SW 1271 (cell line): ENCODE results near the gene EMC6.

ENCODE experiments used
- DNase-seq, 2 experiments: peaks; one replicate each; lab custom pipeline; 2025; lab: John Stamatoyannopoulos, UW

The EMC6 gene

DNA sequence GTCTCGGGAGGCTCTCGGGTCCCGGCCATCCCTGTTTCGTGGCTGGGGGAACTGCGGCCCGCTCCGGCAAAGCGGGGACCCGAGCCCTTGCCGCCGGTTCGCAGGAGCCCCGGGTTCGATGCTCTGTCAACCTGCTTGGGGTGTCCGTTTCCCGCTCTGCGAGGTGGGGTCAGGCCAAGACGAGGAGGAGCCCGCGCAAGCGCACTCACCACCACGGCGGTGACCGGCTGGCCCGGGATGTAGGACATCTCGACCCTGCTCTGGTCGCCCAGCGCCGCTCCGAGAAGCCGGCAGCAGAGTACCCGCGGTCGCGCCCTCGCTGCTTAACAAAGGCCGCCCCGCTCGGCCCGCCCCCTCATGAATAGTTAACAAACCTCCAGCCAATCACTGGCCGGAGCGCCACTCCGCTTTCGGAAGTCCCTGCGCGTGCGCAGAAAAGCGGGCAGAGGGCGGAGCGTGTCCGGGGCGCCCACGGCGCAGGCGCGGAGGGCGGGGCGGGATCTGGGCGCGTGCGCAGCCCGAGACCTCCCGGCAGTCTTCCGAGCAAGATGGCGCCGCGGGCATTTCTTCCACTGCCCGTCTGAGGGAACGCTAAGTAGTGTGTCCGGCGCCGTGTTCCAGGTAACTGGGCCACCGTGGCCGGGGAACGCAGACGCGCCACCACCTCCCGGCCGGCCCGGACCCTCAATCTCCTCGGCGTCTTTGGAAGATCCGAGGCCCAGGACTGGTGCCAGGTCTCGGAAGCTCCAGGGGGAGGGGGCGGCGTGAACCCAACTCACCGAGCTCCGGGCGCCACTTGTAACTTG, at the start of gene EMC6, which contains the start of gene TAX1BP3:
TSS of gene EMC6 (plus strand) at position 534 of the 806 bp plus-strand sequence. CDS start 335 bp downstream, outside the sequence.
TSS of gene TAX1BP3 (minus strand) at position 300 of the 806 bp plus-strand sequence. CDS start at position 248, 52 bp downstream.
- peak; percentile 87 to 96 for DNase-seq

DNA sequence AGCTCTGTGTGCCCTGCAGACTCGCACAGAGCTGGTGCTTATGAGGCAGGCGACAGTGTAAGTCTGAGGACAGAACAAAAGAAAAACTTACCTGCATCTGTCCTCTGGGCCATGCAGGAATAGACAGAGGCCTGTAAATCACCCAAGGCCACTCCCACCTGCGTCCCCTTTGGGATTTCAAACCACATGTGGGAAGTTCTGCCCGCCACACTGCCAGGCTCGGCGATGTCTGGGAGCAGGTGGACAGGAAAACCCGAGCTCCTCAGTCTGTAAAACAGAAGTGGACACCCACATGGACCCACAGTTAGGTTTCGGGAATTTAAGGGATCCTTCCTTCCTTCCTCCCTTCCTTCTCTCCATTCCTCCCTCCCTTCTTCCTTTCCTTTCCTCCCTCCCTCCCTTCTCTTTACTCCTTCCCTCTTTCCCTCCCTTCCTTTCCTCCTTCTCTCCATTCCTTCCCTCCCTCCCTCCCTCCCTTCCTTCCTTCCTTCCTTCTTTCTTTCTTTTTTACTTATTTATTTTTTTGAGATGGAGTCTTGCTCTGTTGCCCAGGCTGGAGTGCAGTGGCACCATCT, 47.4 kb upstream of the EMC6 start:
- no peak for DNase-seq

DNA sequence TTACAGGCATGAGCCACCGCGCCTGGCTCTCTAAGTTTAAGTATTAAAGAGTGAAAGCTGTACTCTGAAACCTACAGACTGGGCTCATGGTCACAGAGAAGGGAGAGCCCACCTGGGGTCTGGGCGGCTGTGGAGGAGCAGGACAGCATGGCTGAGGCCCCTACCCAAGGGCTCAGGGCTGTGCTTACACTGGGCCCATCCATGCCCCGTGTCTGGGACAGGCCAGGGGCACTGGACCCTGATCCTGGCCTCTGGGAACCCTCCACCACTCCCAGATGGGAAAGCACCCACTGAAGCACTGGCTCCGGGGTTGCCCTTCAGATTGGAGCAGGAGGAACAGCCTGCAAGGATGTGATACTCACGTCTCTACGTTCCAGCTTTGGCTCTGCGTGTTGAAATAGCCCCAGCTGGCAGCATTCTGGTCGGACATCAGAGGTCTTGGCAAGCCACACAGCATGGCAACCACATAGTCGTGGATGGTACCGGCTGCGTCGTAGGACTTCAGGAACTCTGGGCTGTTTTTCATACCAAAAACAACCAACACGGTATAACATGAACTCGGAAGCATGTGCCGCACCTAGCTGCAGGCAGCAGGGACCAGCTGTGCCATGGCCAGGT, 45.5 kb upstream of the EMC6 start:
- no peak for DNase-seq

DNA sequence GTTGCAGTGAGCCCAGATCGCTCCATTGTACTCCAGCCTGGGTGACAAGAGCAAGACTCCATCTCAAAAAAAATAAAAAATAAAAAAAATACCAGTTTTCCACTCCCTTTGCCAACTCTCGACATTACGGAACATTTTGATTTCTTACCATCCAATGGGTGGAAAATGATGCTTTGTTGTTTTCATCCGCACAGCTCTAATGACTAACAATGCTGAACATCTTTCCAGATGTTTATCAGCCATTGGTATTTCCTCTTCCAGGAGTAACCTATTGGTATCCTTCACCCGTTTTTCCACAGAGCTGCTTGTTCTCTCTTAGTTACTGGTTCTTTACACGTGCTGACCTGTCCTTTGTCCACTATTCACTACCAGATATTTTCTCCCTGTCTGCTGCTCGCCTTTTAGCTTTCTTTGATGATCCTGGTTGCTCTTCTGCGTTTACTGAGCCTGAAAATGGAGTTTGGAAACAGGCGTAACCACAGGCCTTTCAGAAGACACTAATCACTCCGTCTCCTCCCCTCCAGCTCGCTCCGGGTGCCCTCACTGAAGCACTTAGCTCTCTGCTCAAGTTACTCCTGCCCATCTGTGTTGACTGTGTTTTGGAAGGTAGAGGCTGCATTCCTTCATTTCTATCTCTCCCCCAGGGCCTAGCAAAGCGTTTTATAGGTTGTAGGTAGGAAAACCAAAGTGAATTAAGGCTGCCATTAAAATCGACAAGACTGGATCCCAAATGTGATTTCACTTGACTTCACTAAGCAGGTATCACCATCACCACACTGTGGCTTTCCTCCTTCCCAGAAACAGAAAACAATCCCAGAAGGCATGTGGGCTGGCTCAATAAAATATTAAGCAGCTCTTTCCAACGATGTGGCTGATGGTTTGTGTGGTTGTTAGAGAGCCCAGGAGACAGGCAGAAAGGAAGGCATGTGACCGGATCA, 41.5 kb upstream of the EMC6 start:
- DNase-seq = no peak

DNA sequence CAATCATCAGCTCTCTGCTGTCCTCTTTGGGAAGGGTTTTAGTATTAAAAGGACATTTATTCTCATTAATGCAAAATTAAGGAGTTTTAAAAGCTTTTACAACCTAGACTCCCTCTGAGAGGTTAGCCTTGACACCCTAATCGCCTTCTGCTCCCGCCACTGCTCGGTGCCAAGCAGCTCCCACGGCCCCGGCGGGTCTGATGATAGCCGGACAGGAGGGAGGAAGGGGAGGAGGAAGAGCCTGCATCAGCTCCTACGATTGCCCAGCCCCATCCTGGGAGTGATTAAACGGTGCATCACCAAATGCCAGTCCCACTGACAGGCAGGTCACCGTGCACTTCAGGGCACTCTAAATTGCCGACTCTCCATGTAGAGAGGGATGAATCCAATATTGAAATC, 40.8 kb upstream of the EMC6 start:
- DNase-seq = no peak

DNA sequence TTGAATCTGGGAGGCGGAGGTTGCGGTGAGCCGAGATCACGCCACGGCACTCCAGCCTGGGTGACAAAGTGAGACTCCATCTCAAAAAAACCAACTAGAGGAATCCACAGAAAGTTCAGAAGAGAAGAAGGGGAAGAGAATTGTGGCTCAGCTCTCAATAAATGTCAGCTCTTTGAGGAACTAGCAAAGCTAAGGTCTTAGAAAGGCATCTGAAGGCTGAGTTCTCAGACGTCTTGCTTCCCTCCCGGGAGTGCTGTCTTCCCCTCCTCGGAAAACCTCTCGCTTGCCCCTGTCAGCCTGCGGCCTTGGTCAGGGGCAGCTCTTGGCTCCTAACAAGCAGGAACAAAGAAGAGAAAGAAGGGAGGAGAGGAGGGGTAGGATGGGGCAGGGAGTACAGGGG, 37.8 kb upstream of the EMC6 start:
- DNase-seq = no peak

DNA sequence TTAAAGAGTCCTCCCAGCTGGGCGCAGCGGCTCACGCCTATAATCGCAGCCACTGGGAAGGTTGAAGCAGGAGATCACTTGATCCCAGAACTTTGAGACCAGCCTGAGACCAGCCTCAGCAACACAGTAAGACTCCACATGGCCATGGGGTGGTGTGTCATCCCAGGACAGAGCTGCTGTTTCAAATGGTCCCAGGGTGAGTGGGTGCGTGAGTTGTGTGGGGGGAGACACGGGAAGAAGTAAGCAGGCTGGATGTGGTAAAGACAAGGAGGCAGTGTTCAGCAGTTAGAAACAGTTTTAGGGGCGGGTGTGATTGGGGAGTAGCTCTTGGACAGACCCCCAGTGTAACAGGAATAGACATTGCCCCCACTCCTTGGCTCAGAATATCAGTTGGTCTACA, 36.3 kb upstream of the EMC6 start:
- no peak for DNase-seq

DNA sequence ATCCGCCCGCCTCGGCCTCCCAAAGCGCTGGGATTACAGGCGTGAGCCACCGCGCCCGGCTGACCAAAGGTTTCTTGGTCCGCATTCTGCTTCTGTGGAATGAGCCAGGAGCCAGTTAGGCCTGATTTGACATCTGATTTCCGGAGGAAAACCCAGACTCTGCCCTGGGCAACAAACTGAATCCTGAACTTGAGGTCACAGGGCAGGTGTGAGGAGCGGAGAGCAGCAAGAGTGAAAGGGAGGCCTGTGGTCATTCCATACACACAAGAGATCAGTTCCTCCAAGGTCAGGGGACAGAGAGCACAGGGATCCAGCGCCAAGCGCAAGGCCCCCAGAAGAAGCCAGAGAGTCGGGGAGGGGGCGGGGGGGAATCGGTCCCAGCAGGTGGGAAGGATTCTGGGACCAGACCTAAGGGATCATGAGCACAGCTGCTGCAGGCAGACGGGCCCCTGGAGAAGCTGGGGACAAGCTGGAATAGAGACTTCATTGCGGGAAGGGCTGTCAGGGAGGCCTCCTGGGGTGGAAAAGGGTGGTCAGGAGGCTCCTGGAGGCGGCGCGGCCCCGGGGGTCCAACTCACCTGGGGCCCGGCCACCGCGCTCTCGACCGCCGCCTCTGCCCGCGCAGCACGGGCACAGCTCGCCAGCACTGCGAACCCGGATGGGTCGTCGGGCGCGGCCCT, 33.0 kb upstream of the EMC6 start:
- no peak for DNase-seq

DNA sequence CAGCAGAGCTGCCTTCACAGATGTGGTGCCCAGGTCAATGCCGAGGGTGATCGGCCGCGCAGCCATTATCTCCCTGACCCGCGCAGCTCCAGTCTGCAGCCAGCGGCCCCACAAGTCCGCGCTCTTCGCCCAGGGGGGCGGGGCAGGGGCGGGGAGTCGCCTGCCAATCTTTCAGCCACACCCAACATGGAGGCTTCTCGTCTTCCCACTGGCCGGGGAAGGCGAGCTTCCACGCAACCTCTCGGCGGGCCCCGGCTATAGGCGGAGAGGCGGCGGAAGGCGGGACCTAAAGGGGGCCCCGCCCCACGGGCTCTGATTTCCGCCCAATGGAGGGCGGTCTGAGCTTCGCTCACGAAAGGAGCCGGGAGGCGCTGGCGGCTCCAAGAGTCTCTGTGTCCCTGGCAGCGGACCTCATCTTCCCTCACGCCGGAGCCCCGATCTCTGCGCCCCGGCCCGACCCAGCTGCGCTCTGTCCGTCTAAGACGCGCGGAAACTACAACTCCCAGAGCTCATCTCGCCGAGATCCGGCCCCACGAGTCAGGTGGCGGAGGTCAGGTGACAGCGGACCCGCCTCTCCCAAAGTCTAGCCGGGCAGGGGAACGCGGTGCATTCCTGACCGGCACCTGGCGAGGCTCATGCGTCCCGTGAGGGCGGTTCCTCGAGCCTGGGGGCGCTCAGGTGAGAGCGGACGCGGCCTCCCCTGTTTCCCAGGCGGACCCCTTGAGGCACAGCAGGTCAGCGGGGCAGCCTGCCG, 32.3 kb upstream of the EMC6 start, which contains the start of the genes CTNS and SHPK:
TSS of gene CTNS (plus strand) at position 607 of the 754 bp plus-strand sequence. CDS start 3,447 bp downstream, outside the sequence.
TSS of gene SHPK (minus strand) at position 97 of the 754 bp plus-strand sequence. CDS start at position 66, 31 bp downstream.
- peak; percentile 84 to 94 for DNase-seq

DNA sequence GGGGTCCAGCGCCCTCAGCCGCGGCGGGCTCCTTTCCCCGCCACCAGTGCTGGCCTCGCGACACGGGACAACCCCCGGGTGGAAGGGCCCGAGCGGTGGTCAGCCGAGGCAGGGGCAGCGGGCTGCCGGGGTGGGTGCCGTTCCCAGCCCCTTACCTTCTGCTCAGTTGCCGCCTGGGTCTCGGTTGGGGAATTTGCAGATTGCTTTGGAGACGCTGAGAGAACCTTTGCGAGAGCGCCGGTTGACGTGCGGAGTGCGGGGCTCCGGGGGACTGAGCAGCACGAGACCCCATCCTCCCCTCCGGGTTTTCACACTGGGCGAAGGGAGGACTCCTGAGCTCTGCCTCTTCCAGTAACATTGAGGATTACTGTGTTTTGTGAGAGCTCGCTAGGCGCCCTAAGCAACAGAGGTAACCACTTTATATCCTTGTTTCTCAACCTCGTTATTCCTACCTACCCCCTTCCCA, 31.7 kb upstream of the EMC6 start:
- no peak for DNase-seq

DNA sequence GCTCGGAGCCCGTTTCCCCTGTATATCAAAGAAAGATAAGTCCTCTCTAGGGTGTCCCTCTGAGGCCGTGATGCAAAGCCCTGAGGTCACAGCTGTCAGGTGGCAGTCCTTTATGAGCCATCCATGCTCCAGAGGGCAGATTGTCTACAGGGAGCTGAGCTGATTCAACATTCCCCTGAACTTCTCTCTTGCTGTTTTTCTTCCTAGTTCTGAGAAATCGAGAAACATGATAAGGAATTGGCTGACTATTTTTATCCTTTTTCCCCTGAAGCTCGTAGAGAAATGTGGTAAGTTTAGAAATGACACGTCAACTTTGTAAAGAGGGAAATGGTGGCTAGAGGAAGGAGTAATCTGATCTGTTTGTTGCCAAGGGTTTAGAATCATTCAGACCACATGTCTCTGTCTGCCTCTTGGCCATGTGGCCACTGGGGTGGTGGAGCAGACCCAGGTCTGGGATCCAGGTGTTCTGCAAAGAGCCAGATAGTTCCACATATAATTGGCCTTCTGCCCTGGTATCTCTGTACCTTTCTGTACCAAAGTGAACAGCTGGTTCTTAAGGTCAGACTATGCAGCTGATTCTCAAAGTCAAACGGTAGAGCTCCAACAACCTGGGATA, 28.5 kb upstream of the EMC6 start:
- DNase-seq = no peak

DNA sequence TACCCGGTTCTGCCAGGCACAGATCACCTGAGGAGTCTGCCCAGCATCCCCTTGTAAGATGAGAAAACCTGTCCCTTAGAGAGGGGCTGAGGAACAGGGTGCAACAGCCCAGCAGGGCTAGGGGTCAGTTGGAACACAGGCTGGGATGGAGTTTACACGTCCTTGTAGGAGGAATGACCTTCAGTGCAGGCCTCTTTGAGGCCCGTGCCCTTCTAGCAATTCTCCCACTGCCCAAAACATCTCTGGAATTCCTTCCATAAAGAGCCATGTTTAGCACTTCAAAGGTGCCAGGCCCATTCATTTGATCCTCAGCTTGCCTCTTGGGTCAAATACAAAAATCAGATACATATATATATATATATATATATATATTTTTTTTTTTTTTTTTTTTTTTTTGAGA, 27.6 kb upstream of the EMC6 start:
- DNase-seq = no peak

DNA sequence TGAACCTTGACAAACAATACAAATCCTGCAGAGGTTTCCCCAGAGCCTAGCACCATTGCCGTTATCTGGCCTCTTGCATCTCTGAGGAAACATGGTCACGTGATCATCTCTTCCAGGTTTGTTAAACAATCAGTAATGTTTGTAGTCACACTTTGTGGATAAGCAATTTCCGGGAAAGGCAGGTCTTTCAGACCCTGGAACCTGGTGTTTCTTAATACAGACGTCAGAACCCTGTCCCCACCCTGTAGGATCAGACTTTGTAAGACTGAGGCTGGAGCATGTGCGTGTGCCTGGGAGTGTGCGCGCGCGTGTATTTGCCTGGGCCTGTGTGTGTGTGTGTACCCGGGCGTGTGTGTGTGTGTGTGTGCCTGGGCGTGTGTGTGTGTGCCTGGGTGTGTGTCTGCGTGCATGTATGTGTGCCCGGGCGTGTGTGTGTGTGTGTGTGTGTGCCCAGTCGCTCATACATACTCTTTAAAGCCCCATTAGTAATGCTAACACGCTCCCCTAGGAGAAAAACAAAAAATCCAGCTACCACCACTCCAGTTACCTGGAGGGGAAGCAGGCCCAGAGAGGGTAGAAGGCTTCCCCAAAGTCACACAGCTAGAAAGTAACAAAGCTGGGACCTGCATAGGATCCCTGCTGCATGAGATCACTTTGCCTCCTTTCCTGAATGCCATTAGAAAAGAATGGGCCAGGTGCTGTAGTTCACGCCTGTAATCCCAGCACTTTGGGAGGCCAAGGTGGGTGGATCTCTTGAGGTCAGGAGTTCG, 26.7 kb upstream of the EMC6 start:
- DNase-seq = no peak

DNA sequence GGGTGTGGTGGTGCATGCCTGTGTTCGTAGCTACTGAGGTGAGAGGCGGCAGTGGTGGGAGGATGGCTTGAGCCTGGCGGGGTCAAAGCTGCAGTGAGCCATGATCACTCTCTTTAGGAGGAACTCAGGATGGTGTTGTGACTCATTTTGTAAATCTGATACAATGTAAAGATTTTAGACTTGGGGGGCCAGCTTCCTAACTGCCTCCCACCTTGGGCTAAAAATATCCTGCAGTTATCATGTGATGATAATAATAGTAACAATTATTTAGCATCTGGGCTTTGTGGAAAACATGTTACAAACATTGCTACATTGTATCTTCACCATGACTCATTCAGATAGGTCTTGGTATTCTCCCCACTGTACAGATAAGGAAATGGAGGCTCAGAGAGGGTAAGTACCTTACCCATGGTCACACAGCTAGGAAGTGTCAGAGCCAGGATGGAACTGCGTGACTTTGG, 24.7 kb upstream of the EMC6 start:
- DNase-seq = no peak

DNA sequence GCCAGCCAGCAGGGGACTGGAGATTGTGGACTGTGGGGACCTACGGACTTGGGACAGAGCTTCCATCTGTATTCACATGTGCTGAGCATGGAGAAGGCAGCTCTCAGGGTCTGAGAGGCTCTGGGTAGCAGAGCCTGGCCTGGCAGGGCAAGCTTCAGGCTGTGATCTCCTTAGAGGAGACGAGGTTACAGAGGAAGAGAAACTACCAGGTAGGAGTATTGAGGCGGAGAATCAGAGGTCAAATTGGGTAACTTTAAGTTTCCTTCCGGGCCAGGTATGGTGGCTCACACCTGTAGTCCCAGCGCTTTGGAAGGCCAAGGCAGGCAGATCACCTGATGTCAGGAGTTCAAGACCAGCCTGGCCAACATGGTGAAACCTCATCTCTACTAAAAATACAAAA, 23.3 kb upstream of the EMC6 start:
- DNase-seq = no peak

DNA sequence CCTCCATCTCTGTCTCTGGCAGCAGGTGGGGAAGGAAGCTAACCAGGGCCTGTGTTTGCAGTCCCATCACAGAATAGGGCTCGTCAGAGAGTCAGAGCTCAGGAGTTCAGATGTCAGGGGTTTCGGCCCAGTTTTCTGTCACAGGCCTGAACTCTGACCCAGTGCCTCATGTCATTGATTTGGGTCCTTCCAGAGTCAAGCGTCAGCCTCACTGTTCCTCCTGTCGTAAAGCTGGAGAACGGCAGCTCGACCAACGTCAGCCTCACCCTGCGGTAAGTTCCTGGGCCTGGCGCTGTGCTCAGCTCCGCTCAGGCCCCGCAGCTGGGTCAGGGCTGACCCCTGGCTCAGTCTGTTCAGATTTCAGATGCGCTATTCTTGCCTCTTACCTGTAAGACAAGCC, 21.4 kb upstream of the EMC6 start:
- no peak for DNase-seq

DNA sequence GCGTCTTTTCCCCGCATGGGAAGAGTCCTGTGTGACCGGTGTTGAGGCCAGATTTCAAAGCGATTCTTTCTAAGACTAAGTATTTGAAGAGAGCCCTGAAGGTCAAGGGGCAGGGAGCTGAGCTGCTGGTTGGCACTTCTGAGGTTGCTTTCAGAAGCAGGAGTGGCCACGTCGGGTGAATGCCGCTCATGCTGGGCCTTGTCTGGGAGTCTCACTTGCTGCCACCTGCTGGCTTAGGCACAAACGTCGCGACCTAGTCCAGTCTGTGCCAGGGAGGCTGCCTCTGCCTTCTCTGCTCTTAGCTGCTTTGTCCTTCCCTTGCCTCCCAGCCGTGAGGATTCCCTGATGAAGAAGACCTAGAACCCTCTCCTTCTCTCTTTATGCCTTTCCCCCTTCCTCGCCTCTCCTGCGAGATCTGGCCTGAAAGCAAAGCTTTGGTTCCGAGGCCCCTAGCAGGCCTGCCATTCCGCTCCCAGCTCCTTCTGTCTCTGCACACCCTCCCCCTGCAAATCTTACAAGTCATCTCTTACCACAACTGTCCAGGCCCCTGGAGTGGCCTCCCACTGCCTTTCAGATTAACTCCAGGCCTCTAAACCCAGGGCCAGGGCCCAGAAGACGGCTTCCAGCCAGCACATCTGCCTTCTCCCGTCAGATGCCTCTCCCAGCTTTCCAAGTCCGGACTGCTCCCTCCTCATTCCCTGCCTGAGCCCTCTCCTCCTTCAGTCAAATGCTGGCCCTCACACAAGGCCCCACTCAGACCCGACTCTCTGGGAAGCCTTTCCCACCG, 20.6 kb upstream of the EMC6 start:
- DNase-seq = peak in 1 of 2 experiments; percentile 29

DNA sequence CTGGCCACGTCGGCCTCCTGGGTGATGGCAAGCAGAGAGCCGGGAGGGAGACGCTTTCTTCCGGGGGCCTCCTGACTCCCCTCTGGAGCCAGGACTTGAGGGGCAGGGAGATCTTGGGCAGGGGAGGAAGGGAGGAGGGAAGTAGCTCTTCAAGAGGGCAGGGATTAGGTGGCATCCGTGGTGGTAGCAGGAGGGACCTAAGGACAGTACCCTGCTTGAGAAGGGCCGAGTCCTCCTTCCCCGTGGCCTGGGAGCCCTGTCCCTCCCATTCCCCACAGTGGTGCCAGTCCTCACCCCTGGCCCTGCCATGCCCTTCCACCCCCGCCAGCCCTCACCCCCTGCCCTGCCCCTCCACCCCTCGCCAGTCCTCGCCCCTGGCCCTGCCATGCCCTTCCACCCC, 12.8 kb upstream of the EMC6 start:
- no peak for DNase-seq
